ENCODE data around the gene MAST4.
A peak's percentile ranks its signal among the peaks of the same experiment; 100 is the strongest.

Gene MAST4

GRCh38 chr5:66573733-66574132 is 22.5 kb upstream of the MAST4 start:
- H3K4me3 ChIP-seq (ENCODE audit: low read depth, low read length): no peak overlapping the region
- TF ChIP-seq CTCF (IDR thresholded peaks at IDR 0.05; ENCODE audit: insufficient read depth, low read depth, low read length, missing control alignments): no peak
- no peak for DNase-seq (ENCODE audit: low read depth)

DNA sequence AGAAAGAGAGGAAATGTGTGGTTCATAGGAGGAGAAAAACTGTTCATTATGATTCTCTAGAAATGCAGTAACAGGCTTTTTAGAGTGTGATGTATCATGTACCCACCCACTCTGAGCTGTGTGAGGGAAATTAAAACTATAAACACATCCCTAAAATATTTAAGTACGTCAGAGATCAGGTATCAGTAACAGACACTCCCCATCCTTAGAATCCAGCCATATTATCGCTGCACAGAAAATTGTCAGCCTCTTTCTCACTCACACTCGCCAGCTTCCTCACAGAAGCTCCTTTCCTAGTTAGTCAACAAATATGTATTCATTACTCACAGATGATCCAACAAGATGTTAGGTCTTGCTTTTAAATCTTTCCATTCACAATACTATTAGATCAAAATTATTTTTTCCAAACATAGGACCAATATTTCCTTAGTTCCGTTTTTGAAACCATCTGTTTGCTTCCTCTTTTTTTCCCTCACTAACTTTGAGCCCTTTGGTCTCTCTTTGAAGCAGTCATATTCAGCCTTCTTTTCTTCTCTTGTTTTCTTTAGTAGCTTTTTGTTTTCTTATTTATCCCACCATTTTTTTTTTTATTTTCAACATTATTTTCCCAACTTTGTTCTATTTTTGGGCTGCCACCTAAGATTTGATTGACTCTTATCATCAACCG is 13.6 kb upstream of the MAST4 start:
- H3K4me3 ChIP-seq (ENCODE audit: low read depth, low read length): no peak overlapping the region
- no peak for DNase-seq (ENCODE audit: low read depth)
- no peak for TF ChIP-seq CTCF (IDR thresholded peaks at IDR 0.05; ENCODE audit: insufficient read depth, low read depth, low read length, missing control alignments)

DNA sequence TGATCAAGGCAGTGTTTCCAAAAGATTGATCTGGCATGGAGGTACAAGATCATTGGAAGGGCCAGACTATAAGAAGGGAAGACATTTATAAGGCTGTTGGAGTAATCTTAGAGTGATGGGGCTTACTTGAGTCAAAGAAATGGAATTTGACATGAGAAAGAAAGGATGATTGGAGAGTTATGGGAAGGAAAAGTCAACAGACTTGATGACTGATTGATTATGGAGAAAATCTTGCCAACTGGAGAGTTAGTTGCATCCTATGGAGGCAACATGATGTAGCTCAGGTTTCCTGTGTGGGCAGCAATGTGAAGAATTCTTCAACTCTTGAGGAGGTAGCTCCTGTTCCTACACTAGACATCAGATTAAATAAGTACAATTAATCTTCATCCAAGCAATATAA is 10.9 kb upstream of the MAST4 start:
- no peak for TF ChIP-seq CTCF (IDR thresholded peaks at IDR 0.05; ENCODE audit: insufficient read depth, low read depth, low read length, missing control alignments)
- no peak overlapping the region for H3K4me3 ChIP-seq (ENCODE audit: low read depth, low read length)
- DNase-seq (ENCODE audit: low read depth): no peak

DNA sequence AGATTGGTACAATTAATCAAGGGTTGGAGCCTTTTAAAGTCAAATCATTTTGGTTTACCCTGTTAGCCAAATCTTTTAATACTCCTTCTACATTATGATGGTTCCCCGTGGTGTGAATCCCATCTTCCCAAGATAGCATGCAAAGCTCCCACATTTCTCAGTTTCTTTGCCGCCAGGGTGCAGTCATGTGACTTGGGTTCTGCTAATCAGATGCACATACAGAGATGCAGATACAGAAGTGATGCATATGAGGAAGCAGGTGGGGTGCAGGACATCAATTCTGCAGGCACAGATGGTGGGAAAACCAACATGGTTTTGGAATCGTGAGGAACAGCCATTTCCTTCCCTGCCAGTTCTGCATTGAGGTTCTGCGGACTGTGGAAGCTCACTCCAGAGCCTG is 8.4 kb upstream of the MAST4 start:
- DNase-seq (ENCODE audit: low read depth): no peak
- no peak overlapping the region for H3K4me3 ChIP-seq (ENCODE audit: low read depth, low read length)
- TF ChIP-seq CTCF (IDR thresholded peaks at IDR 0.05; ENCODE audit: insufficient read depth, low read depth, low read length, missing control alignments): no peak

DNA sequence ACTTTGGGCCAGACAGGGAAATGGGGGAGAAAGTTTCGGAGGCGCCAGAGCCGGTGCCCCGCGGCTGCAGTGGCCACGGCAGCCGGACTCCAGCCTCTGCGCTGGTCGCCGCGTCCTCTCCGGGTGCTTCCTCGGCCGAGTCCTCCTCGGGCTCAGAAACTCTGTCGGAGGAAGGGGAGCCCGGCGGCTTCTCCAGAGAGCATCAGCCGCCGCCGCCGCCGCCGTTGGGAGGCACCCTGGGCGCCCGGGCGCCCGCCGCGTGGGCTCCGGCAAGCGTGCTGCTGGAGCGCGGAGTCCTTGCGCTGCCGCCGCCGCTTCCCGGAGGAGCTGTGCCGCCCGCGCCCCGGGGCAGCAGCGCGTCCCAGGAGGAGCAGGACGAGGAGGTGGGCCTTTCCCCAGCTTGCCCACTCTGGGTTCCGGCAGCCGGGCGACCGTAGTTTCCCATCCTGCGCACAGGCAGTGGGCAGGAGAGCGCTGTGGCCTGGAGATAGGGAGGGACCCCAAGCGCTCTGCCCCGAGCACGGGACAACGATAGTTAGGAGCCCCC is 516 bp downstream of the MAST4 start:
- DNase-seq (ENCODE audit: low read depth): no peak
- peak overlapping the region; percentile 55 for H3K4me3 ChIP-seq (ENCODE audit: low read depth, low read length)
- no peak for TF ChIP-seq CTCF (IDR thresholded peaks at IDR 0.05; ENCODE audit: insufficient read depth, low read depth, low read length, missing control alignments)

- DNase-seq (ENCODE audit: low read depth): no peak
- TF ChIP-seq CTCF (IDR thresholded peaks at IDR 0.05; ENCODE audit: insufficient read depth, low read depth, low read length, missing control alignments): no peak
- H3K4me3 ChIP-seq (ENCODE audit: low read depth, low read length): peak overlapping the region; percentile 55; the same call in 1 of the 2 replicates
Measured at GRCh38 chr5:66597183-66597757, 1.1 kb downstream of the MAST4 start.

Data from GM12865 (cell line).